Stimulated activated CD8-positive, alpha-beta memory T cell treated with anti-CD3 and anti-CD28 coated beads, Interleukin-2, amount 100 ng/mL, for 48 hours (primary cell): ENCODE measurements around the gene BACE2.
"Not testable (repeated sequence)": the region's sequence is repeated elsewhere in the genome, so short reads cannot be mapped to it uniquely, and the experiment has no call there.

Source experiments
- DNase-seq, 2 donors: peaks; one replicate each; pipeline ENCODE4 v3.0.0-alpha.2; 2020; ENCODE audit warnings: low read depth in 2 of 2

The BACE2 gene

DNA sequence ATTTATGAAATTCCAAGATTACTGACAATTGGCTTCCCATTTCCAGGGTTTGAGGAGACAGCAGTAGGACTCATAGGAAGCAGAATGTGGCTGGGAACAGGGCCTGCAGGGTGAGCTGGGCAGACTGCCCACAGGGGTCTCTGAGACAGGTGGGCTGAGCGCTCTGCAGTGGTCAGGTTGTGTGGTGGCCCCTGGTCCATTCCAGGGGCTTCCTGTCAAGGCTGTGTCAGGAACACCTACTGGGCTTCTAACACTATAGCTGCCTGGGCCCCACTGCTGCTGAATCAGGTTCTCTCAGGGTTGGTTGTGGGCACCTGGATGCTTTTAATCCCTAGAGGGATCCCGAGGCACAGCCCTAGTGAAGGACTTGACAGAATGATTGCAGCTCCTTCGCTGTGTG lies 72.1 kb downstream of the BACE2 start:
- no peak for DNase-seq

DNA sequence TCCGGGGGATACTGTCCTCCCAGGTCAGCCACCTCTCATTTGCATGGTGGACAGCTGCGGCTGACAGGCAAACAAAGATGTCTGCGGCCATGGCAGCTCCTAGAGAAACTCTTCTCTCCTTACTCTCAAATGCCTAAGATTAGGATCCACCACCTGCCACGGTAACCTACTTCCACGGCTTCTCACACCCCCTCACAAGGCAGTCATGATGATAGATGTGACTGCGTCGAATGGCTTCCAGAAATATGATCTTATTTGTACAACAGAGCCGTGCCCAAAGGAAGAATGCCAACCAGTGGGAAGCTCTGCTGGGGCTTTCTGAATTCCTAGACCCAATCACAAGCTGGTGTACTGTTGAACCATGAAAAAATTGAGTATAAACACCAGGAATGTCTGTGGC lies 73.4 kb downstream of the BACE2 start:
- no peak for DNase-seq

DNA sequence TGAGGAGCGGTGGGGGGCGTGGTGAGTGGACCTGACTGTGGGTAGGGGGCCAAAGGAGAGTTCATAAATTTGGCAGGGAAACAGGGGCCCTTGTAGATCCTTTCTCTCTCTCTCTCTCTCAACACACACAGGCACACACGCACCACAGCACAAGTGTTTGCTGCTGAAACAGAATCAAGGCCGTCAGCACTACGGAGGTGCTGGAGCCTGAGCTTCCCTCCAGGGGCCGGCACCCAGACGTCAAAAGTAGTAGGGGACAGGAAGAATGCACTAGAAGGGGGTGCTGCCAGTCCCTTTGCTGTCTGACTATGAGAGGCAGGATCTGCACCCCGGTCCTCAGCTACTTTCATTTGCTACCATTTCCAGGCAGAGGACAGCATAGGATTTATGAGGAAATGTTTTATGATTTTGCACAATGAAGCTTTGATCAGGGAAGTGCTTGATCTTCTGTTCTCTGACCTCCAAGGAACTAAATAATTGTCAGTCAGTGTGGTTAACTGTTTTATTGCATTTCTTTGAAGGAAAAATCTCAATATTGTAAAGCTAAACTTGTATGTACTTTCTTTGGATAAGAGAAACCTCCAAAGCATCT lies 74.4 kb downstream of the BACE2 start:
- DNase-seq, result no peak

DNA sequence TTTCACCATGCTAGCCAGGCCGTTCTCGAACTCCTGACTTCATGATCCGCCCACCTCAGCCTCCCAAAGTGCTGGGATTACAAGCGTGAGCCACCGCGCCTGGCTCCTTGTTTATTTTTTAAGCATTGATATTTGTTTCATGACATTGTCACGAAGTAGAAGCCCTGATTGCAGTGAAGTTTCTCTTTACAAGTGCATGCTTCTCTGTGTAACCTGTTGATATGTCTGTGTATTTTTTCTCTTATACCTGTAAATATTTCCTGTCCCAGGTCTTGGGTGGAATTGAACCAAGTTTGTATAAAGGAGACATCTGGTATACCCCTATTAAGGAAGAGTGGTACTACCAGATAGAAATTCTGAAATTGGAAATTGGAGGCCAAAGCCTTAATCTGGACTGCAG lies 75.1 kb downstream of the BACE2 start:
- DNase-seq, result no peak

DNA sequence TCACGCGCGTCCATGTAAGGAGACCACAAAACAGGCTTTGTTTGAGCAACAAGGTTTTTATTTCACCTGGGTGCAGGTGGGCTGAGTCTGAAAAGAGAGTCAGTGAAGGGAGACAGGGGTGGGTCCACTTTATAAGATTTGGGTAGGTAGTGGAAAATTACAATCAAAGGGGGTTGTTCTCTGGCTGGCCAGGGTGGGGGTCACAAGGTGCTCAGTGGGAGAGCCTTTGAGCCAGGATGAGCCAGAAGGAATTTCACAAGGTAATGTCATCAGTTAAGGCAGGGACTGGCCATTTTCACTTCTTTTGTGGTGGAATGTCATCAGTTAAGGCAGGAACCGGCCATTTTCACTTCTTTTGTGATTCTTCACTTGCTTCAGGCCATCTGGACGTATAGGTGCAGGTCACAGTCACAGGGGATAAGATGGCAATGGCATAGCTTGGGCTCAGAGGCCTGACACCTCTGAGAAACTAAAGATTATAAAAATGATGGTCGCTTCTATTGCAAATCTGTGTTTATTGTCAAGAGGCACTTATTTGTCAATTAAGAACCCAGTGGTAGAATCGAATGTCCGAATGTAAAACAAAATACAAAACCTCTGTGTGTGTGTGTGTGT lies 76.4 kb downstream of the BACE2 start:
- DNase-seq, result not testable (repeated sequence)

- DNase-seq, result no peak
Measured at GRCh38 chr21:41245509-41246135, 77.7 kb downstream of the BACE2 start.

GRCh38 chr21:41246808-41247207 lies 78.8 kb downstream of the BACE2 start:
- DNase-seq, result no peak

DNA sequence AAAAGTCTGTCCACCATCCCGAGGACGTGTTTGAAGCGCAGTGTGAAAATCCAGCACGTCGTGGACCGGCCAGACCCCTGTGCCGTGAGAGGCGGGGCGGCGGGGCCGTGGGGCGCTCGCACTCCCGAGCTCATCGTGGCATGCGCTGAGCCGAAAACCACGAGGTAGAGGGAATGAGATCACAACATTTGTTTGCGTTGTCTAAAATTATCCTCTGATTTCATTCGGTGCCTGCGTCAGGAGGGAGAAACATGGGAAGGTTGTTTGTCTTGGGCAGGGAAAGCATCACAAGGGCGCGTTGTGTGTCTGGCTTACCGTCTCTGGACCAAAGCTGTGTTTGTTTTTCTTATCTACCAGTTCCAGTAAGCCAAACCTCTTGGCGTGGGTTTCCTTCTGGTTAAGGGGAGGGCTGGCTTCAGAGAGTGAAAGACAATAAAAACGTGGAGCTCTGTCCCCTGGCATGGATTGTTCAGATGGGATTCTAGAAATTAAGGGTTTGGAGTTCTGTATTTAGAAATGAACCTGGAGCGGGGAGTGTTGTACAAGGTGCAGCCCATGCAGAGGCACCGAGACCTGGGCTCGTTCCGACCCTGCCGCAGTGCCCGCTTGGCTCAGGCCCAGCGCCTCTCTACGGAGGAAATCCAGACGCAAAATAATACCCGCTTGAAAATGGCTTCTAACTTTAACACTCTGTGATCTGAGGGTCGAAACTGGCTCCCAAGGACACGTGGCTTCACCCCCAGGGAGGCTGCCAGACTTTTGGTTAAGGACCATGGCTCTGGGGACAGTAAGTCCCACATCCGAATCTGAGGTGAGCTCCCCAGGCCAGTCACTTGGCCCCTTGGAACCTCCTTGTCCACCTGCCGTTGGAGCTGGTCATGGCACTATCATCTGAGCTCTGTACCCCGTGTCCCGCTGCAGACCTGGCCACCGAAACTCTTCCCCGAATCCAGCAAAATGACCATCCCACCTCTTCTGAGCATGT lies 79.9 kb downstream of the BACE2 start:
- no peak for DNase-seq

- no peak for DNase-seq
Measured at GRCh38 chr21:41249476-41249875, 81.5 kb downstream of the BACE2 start.

DNA sequence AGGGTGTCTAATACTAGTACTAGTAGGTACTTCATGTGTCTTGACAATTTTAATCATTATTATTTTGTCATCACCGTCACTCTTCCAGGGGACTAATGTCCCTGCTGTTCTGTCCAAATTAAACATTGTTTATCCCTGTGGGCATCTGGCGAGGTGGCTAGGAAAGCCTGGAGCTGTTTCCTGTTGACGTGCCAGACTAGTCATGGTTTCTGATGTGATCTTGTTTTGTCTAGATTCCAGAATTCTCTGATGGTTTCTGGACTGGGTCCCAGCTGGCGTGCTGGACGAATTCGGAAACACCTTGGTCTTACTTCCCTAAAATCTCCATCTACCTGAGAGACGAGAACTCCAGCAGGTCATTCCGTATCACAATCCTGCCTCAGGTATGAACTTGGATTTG lies 82.6 kb downstream of the BACE2 start:
- DNase-seq, result no peak

- DNase-seq, result no peak
Measured at GRCh38 chr21:41251961-41252642, 84.1 kb downstream of the BACE2 start.

- no peak for DNase-seq
Measured at GRCh38 chr21:41254090-41254700, 86.2 kb downstream of the BACE2 start.

DNA sequence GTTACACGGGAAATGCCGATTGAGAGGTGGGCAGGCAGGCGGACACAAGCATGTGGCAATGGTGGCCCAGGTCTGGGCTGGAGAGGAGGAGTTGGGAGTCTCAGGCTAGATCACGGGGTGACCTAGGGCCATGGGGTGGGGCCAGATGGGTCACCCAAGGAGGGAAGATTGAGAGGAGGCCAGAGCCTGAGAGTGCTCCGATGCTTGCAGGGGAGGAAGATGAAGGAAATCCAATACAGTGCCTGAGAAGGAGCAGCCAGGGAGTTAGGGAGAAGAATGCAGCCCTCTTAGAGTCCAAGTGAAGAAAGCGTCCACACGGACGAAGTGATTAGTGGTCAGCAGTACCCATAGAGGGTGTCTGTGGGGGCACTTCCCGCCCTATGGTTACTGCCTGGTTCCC lies 87.2 kb downstream of the BACE2 start:
- DNase-seq, result no peak

GRCh38 chr21:41256231-41256630 lies 88.3 kb downstream of the BACE2 start:
- not testable (repeated sequence) for DNase-seq

GRCh38 chr21:41256771-41257702 lies 89.1 kb downstream of the BACE2 start:
- no peak for DNase-seq

GRCh38 chr21:41258617-41259016 lies 90.7 kb downstream of the BACE2 start:
- DNase-seq, result no peak

DNA sequence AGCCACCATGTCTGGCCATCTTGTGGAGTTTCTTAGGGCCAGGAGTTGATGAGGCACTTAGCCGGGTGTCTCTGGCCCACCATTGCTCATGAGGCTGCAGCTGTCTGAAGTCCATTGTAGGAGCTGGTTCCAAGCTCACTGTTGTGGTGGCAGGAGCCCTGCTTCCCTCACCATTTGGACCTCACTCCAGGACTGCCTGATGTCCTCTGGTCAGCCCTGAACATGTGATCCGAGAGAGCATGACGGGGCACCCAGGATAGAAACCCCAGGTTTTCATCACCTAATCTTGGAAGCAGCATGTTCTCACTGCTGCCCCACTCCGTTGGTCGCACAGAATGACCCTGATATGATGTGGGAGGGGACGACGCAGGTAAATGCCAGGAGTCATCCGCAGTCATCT lies 92.5 kb downstream of the BACE2 start:
- no peak for DNase-seq

GRCh38 chr21:41267346-41267745 lies 99.4 kb downstream of the BACE2 start:
- no peak for DNase-seq

GRCh38 chr21:41269535-41269934 lies 101.6 kb downstream of the BACE2 start:
- no peak for DNase-seq

GRCh38 chr21:41277196-41277595 lies 109.2 kb downstream of the BACE2 start:
- DNase-seq, result no peak
